PC-3 (cell line): ENCODE data around the gene TMEM43. TPM values are rescaled to one million over a fixed set of nuclear protein-coding genes. Genes with fewer than 3 reads are reported as not detected.
"Not testable (repeated sequence)": the region's sequence is repeated elsewhere in the genome, so short reads cannot be mapped to it uniquely, and the experiment has no call there.

Experiments
- ATAC-seq: fragments of 200-7000 bp; cut with Tn5 transposase; 2 replicates; pipeline ENCODE4 v1.9.1; 2020; ENCODE audit warnings: mild to moderate bottlenecking, moderate library complexity
- BruUV-seq: library from RNA; stranded (reverse); fragments of 400-500 nt; replicated peaks from 2 replicates; lab custom pipeline; 2021; lab: Mats Ljungman, UMichigan
- CTCF ChIA-PET: fragments of 300-600 bp; sonication (Branson Sonifier 250); formaldehyde crosslinking; loops from one replicate; lab custom pipeline; 2022; ENCODE audit warnings: antibody characterized with exemption; lab: Charles Lee
- POLR2A ChIA-PET: fragments of 300-600 bp; sonication (Branson Sonifier 250); formaldehyde crosslinking; loops from one replicate; lab custom pipeline; 2022; ENCODE audit warnings: antibody characterized with exemption; ENCODE audit not compliant: unreplicated experiment; lab: Charles Lee
- DNase-seq: peaks from one replicate; pipeline ENCODE4 v3.0.0-alpha.2; 2015
- H2AFZ ChIP-seq: fragments of 300-600 bp; sonication (generic); 2 replicates; pipeline ENCODE4 v1.6.0; 2016; ENCODE audit warnings: antibody characterized with exemption, low read length
- H3F3A ChIP-seq: fragments of 300-600 bp; sonication (generic); one replicate; pipeline ENCODE4 v1.6.0; 2017; ENCODE audit warnings: antibody characterized with exemption, low read length, control low read depth, mild to moderate bottlenecking; ENCODE audit not compliant: unreplicated experiment
- H3K27ac ChIP-seq: fragments of 300-600 bp; sonication (generic); 2 replicates; pipeline ENCODE4 v1.5.1; 2016; ENCODE audit warnings: mild to moderate bottlenecking, low read length
- H3K27me3 ChIP-seq: fragments of 300-600 bp; sonication (generic); 2 replicates; pipeline ENCODE4 v1.6.1; 2016; ENCODE audit warnings: low read length, mixed read lengths
- H3K36me3 ChIP-seq: fragments of 300-600 bp; sonication (generic); 2 replicates; pipeline ENCODE4 v1.6.1; 2016; ENCODE audit warnings: low read depth, mixed run types, low read length, mixed read lengths
- H3K4me1 ChIP-seq: fragments of 300-600 bp; sonication (generic); 2 replicates; pipeline ENCODE4 v1.5.1; 2016; ENCODE audit warnings: low read length; ENCODE audit not compliant: insufficient read depth
- H3K4me2 ChIP-seq: fragments of 300-600 bp; sonication (generic); 2 replicates; pipeline ENCODE4 v1.6.0; 2016; ENCODE audit warnings: low read length
- H3K4me3 ChIP-seq: fragments of 300-600 bp; sonication (generic); 2 replicates; pipeline ENCODE4 v1.5.1; 2016; ENCODE audit warnings: mild to moderate bottlenecking, low read length, mixed read lengths
- H3K79me2 ChIP-seq: fragments of 300-600 bp; sonication (generic); 2 replicates; pipeline ENCODE4 v1.6.1; 2017; ENCODE audit warnings: low read length, mixed read lengths
- H3K9ac ChIP-seq: fragments of 300-600 bp; sonication (generic); 2 replicates; pipeline ENCODE4 v1.6.0; 2016; ENCODE audit warnings: mild to moderate bottlenecking, low read length
- H3K9me2 ChIP-seq: fragments of 300-600 bp; sonication (generic); replicated peaks from 2 replicates; pipeline ENCODE4 v1.6.1; 2016; ENCODE audit warnings: mixed run types, low read length, mixed read lengths
- H3K9me3 ChIP-seq: fragments of 300-600 bp; sonication (generic); 2 replicates; pipeline ENCODE4 v1.6.1; 2016; ENCODE audit warnings: low read length, mixed read lengths
- H4K20me1 ChIP-seq: fragments of 300-600 bp; sonication (generic); 2 replicates; pipeline ENCODE4 v1.6.1; 2016; ENCODE audit warnings: low read length, mixed read lengths
- CTCF ChIP-seq: fragments of 300-600 bp; sonication (generic); conservative IDR thresholded peaks from 2 replicates; pipeline ENCODE4 v1.5.1; 2017; ENCODE audit warnings: antibody characterized with exemption, low read depth, mild to moderate bottlenecking, low read length
- EZH2 ChIP-seq: fragments of 300-600 bp; sonication (generic); IDR thresholded peaks from one replicate; pipeline ENCODE4 v1.6.1; 2017; ENCODE audit warnings: antibody characterized with exemption, mild to moderate bottlenecking, low read length; ENCODE audit not compliant: unreplicated experiment
- EZH2phosphoT487 ChIP-seq: fragments of 300-600 bp; sonication (generic); IDR thresholded peaks from 2 replicates; pipeline ENCODE4 v1.6.1; 2018; ENCODE audit warnings: mild to moderate bottlenecking, antibody characterized with exemption, low read length, borderline replicate concordance
- intact Hi-C: fragments of 100-400 bp; cut with micrococcal nuclease; formaldehyde crosslinking; loops from 2 replicates; pipeline ENCODE4 v1.9.0; 2023
- total RNA-seq: library from RNA; depleted of rRNA; stranded (reverse); fragments of >200 nt; gene quantifications from 2 replicates; pipeline ENCODE4 v1.2.3, GENCODE V29; 2014

Gene TMEM43
- total RNA-seq, 1 experiment from 2014 or later: 83.1 TPM

DNA sequence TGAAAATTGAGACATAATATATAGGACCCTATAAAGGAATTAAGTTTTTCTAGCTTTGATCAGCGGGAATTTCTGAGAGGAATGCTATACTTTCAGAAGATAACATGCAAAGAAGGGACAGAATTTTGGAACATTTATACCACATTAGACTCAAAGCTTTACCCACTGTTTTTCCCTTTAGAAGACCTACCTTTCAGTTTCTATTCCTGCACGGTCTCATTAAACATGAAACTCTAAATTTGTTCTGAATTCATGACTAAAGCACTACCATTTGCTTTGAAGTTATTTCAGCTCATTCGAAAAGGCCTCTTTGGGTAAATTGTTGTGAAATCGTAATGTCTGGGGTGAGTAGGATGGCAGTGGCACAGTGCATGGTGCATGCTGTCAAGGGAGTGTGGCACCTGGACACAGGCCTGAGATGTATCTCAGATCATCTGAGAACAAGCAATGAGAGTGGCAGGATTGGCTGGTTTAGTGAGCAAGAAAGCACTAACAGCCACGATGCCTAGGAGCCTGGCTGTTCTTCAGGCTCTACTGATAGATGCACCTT lies 42.7 kb upstream of the TMEM43 start:
- no peaks in the 10 kb centered on the region for H4K20me1 ChIP-seq
- peaks cover 14% of the 10 kb centered on the region for H3K27me3 ChIP-seq
- no peaks in the 10 kb centered on the region for H3K4me1 ChIP-seq
- intact Hi-C loops: no loop called here
- no peak overlapping the region for H3K4me2 ChIP-seq
- no peak overlapping the region for H2AFZ ChIP-seq
- H3F3A ChIP-seq: no peaks in the 10 kb centered on the region
- H3K9me2 ChIP-seq: no peaks in the 10 kb centered on the region
- ChIA-PET POLR2A (no interaction called here), CTCF (no interaction called here)
- no peak overlapping the region for H3K4me3 ChIP-seq
- ATAC-seq (no peak), DNase-seq (no peak)
- H3K9ac ChIP-seq: no peak overlapping the region
- TF ChIP-seq CTCF (no peak), EZH2phosphoT487 (no peak), EZH2 (no peak)
- no TSS peak for BruUV-seq
- H3K27ac ChIP-seq: no peak overlapping the region
- H3K36me3 ChIP-seq: no peaks in the 10 kb centered on the region
- no peaks in the 10 kb centered on the region for H3K79me2 ChIP-seq
- H3K9me3 ChIP-seq: peaks cover 15% of the 10 kb centered on the region; the same call in 1 of the 2 replicates

DNA sequence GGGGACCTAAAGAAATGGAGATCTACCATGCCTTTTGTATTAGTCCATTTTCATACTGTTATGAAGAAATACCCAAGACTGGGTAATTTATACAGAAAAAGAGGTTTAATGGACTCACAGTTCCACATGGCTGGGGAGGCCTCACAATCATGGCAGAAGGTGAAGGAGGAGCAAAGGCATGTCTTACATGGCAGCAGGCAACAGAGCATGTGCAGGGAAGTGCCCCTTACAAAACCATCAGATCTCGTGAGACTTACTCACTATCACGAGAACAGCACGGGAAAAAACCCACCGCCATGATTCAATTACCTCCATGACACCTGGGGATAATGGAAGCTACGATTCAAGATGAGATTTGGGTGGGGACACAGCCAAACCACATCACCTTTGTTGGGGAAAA lies 37.4 kb upstream of the TMEM43 start:
- H3K79me2 ChIP-seq, H3F3A ChIP-seq, H3K9me3 ChIP-seq, H4K20me1 ChIP-seq, H3K27ac ChIP-seq, H2AFZ ChIP-seq, BruUV-seq, POLR2A ChIA-PET, H3K27me3 ChIP-seq, intact Hi-C loops, H3K4me3 ChIP-seq, H3K9me2 ChIP-seq, H3K36me3 ChIP-seq, ATAC-seq, H3K4me2 ChIP-seq, DNase-seq, H3K9ac ChIP-seq, H3K4me1 ChIP-seq, CTCF ChIA-PET: not testable (repeated sequence)

GRCh38 chr3:14091959-14092358 lies 32.9 kb upstream of the TMEM43 start:
- H3K79me2 ChIP-seq, H2AFZ ChIP-seq, H3K27ac ChIP-seq, intact Hi-C loops, H3K27me3 ChIP-seq, H3K4me1 ChIP-seq, H3K9ac ChIP-seq, CTCF ChIA-PET, POLR2A ChIA-PET, H4K20me1 ChIP-seq, H3K4me2 ChIP-seq, H3K4me3 ChIP-seq, H3F3A ChIP-seq, H3K9me3 ChIP-seq, H3K9me2 ChIP-seq, ATAC-seq, H3K36me3 ChIP-seq, DNase-seq, BruUV-seq: not testable (repeated sequence)

DNA sequence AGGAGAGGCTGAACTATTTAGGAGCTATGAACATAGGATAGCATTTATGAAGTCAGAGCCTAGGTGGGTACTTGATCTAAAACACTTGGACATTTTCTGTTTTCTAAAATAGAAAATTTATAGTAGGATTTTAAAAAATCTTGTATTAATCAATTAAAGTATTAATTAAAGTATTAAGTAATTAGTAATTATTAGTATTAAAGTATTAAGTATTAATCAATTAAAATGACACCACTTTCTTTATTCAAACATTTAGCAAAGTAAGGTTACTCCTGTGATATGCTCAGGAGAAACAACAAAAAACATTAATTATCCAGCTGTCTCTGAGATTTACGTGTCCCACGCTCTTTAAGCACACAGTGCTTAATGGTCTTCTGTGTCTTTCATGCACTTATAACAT lies 32.4 kb upstream of the TMEM43 start:
- ATAC-seq (no peak), DNase-seq (no peak)
- TF ChIP-seq CTCF (no peak), EZH2 (no peak), EZH2phosphoT487 (no peak)

More for the DNA sequence above, 32.4 kb upstream of the TMEM43 start:
- Histone ChIP-seq H3K9me2 (no peaks in the 10 kb centered on the region), H3K27me3 (peaks cover 8% of the 10 kb centered on the region; the same call in 1 of the 2 replicates), H3K4me3 (no peak overlapping the region), H3K4me2 (no peak overlapping the region), H3K9ac (no peak overlapping the region), H3K27ac (no peak overlapping the region), H3K79me2 (no peaks in the 10 kb centered on the region), H3F3A (no peaks in the 10 kb centered on the region), H2AFZ (no peak overlapping the region), H3K36me3 (no peaks in the 10 kb centered on the region), H4K20me1 (no peaks in the 10 kb centered on the region), H3K4me1 (no peaks in the 10 kb centered on the region), H3K9me3 (no peaks in the 10 kb centered on the region)
- POLR2A ChIA-PET: no interaction called here
- no TSS peak for BruUV-seq
- CTCF ChIA-PET: no interaction called here
- intact Hi-C loops: no loop called here
